Vagina (tissue), 2 donors: ENCODE measurements around the gene AFG3L2.

Experiments
- CTCF ChIP-seq, 3 experiments: fragments of 450-650 bp in 2 of 3; fragments of 200-600 bp in 1 of 3; sonication (generic) in 1 of 3; IDR thresholded peaks; one replicate each; pipeline ENCODE4 v1.5.1; 2017 to 2019; ENCODE audit warnings: antibody characterized with exemption in 3 of 3, mild to moderate bottlenecking in 2 of 3, moderate library complexity in 2 of 3
- POLR2A ChIP-seq, 2 donors: fragments of 450-650 bp; IDR thresholded peaks; one replicate each; pipeline ENCODE4 v1.6.1; 2017; ENCODE audit warnings: antibody characterized with exemption in 2 of 2, mild to moderate bottlenecking in 2 of 2, moderate library complexity in 2 of 2

- TF ChIP-seq POLR2A (IDR thresholded peaks at IDR 0.05) (no peak), CTCF (IDR thresholded peaks at IDR 0.05) (no peak)
Measured at GRCh38 chr18:12315911-12316310, 61.1 kb downstream of the AFG3L2 start.
